Measurements from ENCODE around the gene TRA2B.
A peak's percentile ranks its signal among the peaks of the same experiment; 100 is the strongest.

The TRA2B gene

GRCh38 chr3:185937689-185938374 is at the start of gene TRA2B:
TRA2B (minus strand) TSS chr3:185938014; CDS start chr3:185937860, 154 bp downstream.
- DNase-seq (ENCODE audit: low read depth in 3 of 3, low spot score in 1 of 3) = peak; percentile 96 to 98 (median 97)

- no peak for DNase-seq (ENCODE audit: low read depth in 3 of 3, low spot score in 1 of 3)
Measured at GRCh38 chr3:185986198-185986777, 48.5 kb upstream of the TRA2B start.

GRCh38 chr3:185984203-185984602 is 46.4 kb upstream of the TRA2B start:
- DNase-seq (ENCODE audit: low read depth in 3 of 3, low spot score in 1 of 3) = no peak

GRCh38 chr3:185983495-185984141 is 45.8 kb upstream of the TRA2B start:
- peak; percentile 12 to 27 (median 23) for DNase-seq (ENCODE audit: low read depth in 3 of 3, low spot score in 1 of 3)

GRCh38 chr3:185982632-185983031 is 44.8 kb upstream of the TRA2B start:
- DNase-seq (ENCODE audit: low read depth in 3 of 3, low spot score in 1 of 3) = no peak

GRCh38 chr3:185981621-185982020 is 43.8 kb upstream of the TRA2B start:
- no peak for DNase-seq (ENCODE audit: low read depth in 3 of 3, low spot score in 1 of 3)

- DNase-seq (ENCODE audit: low read depth in 3 of 3, low spot score in 1 of 3) = no peak
Measured at GRCh38 chr3:185979721-185980121, 41.9 kb upstream of the TRA2B start.

GRCh38 chr3:185978516-185978915 is 40.7 kb upstream of the TRA2B start:
- DNase-seq (ENCODE audit: low read depth in 3 of 3, low spot score in 1 of 3) = no peak

GRCh38 chr3:185977679-185978040 is 39.8 kb upstream of the TRA2B start:
- no peak for DNase-seq (ENCODE audit: low read depth in 3 of 3, low spot score in 1 of 3)

- DNase-seq (ENCODE audit: low read depth in 3 of 3, low spot score in 1 of 3) = peak; percentile 49 to 83 (median 55)
Measured at GRCh38 chr3:185976977-185977678, 39.3 kb upstream of the TRA2B start.

GRCh38 chr3:185976100-185976499 is 38.3 kb upstream of the TRA2B start:
- DNase-seq (ENCODE audit: low read depth in 3 of 3, low spot score in 1 of 3) = no peak

- DNase-seq (ENCODE audit: low read depth in 3 of 3, low spot score in 1 of 3) = no peak
Measured at GRCh38 chr3:185971579-185971978, 33.8 kb upstream of the TRA2B start.

- no peak for DNase-seq (ENCODE audit: low read depth in 3 of 3, low spot score in 1 of 3)
Measured at GRCh38 chr3:185968168-185968567, 30.4 kb upstream of the TRA2B start.

GRCh38 chr3:185966655-185967054 is 28.8 kb upstream of the TRA2B start:
- no peak for DNase-seq (ENCODE audit: low read depth in 3 of 3, low spot score in 1 of 3)

- no peak for DNase-seq (ENCODE audit: low read depth in 3 of 3, low spot score in 1 of 3)
Measured at GRCh38 chr3:185965496-185965895, 27.7 kb upstream of the TRA2B start.

- DNase-seq (ENCODE audit: low read depth in 3 of 3, low spot score in 1 of 3) = no peak
Measured at GRCh38 chr3:185961675-185962232, 23.9 kb upstream of the TRA2B start.

- no peak for DNase-seq (ENCODE audit: low read depth in 3 of 3, low spot score in 1 of 3)
Measured at GRCh38 chr3:185960522-185961288, 22.9 kb upstream of the TRA2B start.

GRCh38 chr3:185959609-185960521 is 22.1 kb upstream of the TRA2B start:
- no peak for DNase-seq (ENCODE audit: low read depth in 3 of 3, low spot score in 1 of 3)

GRCh38 chr3:185958626-185959025 is 20.8 kb upstream of the TRA2B start:
- no peak for DNase-seq (ENCODE audit: low read depth in 3 of 3, low spot score in 1 of 3)

GRCh38 chr3:185956244-185956643 is 18.4 kb upstream of the TRA2B start:
- DNase-seq (ENCODE audit: low read depth in 3 of 3, low spot score in 1 of 3) = no peak
